Measurements from ENCODE around the gene DNAH17. TPM values are rescaled to one million over a fixed set of nuclear protein-coding genes. Genes with fewer than 3 reads are reported as not detected.

DNAH17 gene
- polyA plus RNA-seq, 3 donors: 0.01 to 0.51 (median 0.11) TPM

GRCh38 chr17:78522031-78522809 lies 55.0 kb downstream of the DNAH17 start:
- WGBS (ENCODE audit: insufficient coverage): 96% methylated on average over 7 of the region's 16 CpGs
- Mint-ChIP-seq H3K27ac (peak overlapping the region in 1 of 7 donors; percentile 22), H3K36me3 (no peaks in the 10 kb centered on the region), H3K9me3 (no peaks in the 10 kb centered on the region), H3K4me3 (no peak overlapping the region), H3K4me1 (no peaks in the 10 kb centered on the region), H3K27me3 (ENCODE audit: low read depth in 3 of 3) (peaks cover 2 to 9% (median 5%) of the 10 kb centered on the region in 3 donors)
- no peak overlapping the region for H3K4me3 ChIP-seq (replicated peaks in 1 of 3; ENCODE audit: low read depth in 2 of 3, low read length in 3 of 3)
- H3K79me2 ChIP-seq (ENCODE audit: insufficient read depth, low read length): no peaks in the 10 kb centered on the region
- no peaks in the 10 kb centered on the region for H4K20me1 ChIP-seq (ENCODE audit: insufficient read depth, low read length)
- no peaks in the 10 kb centered on the region for H3K36me3 ChIP-seq (replicated peaks in 1 of 2; ENCODE audit: control insufficient read depth in 1 of 2, insufficient read depth in 2 of 2, low read length in 2 of 2)
- intact Hi-C loops (cut with micrococcal nuclease): no loop called here
- no peak for TF ChIP-seq CTCF (IDR thresholded peaks at IDR 0.05)
- H3K27me3 ChIP-seq (ENCODE audit: control insufficient read depth in 2 of 2, insufficient read depth in 2 of 2, low read length in 2 of 2): no peaks in the 10 kb centered on the region
- H3K9ac ChIP-seq (ENCODE audit: insufficient read depth, low read length, poor library complexity, severe bottlenecking): no peak overlapping the region
- no peak overlapping the region for H2AFZ ChIP-seq (ENCODE audit: insufficient read depth, low read depth, low read length, poor library complexity, severe bottlenecking)
- H3K9me3 ChIP-seq (replicated peaks in 1 of 2; ENCODE audit: control insufficient read depth in 1 of 2, insufficient read depth in 1 of 2, low read length in 2 of 2): no peaks in the 10 kb centered on the region
- no peak for DNase-seq
- H3K4me2 ChIP-seq (replicated peaks; ENCODE audit: extremely low read depth, low read length, poor library complexity, severe bottlenecking): no peak overlapping the region
- no peak overlapping the region for H3K27ac ChIP-seq (ENCODE audit: low read depth in 1 of 2, low read length in 2 of 2)
- no peaks in the 10 kb centered on the region for H3K4me1 ChIP-seq (ENCODE audit: control insufficient read depth in 1 of 2, insufficient read depth in 2 of 2, low read length in 2 of 2)

- no peak overlapping the region for H3K4me2 ChIP-seq (replicated peaks; ENCODE audit: extremely low read depth, low read length, poor library complexity, severe bottlenecking)
- Mint-ChIP-seq H3K4me3 (no peak overlapping the region), H3K27ac (no peak overlapping the region), H3K9me3 (peaks cover 0 to 2% (median 0%) of the 10 kb centered on the region in 7 donors), H3K4me1 (no peaks in the 10 kb centered on the region), H3K27me3 (ENCODE audit: low read depth in 3 of 3) (peaks cover 0 to 8% (median 5%) of the 10 kb centered on the region in 3 donors), H3K36me3 (no peaks in the 10 kb centered on the region)
- no peak for DNase-seq
- no peaks in the 10 kb centered on the region for H3K9me3 ChIP-seq (replicated peaks in 1 of 2; ENCODE audit: control insufficient read depth in 1 of 2, insufficient read depth in 1 of 2, low read length in 2 of 2)
- no peak overlapping the region for H3K4me3 ChIP-seq (replicated peaks in 1 of 3; ENCODE audit: low read depth in 2 of 3, low read length in 3 of 3)
- no peaks in the 10 kb centered on the region for H3K36me3 ChIP-seq (replicated peaks in 1 of 2; ENCODE audit: control insufficient read depth in 1 of 2, insufficient read depth in 2 of 2, low read length in 2 of 2)
- H2AFZ ChIP-seq (ENCODE audit: insufficient read depth, low read depth, low read length, poor library complexity, severe bottlenecking): no peak overlapping the region
- no peaks in the 10 kb centered on the region for H3K79me2 ChIP-seq (ENCODE audit: insufficient read depth, low read length)
- no peaks in the 10 kb centered on the region for H3K4me1 ChIP-seq (ENCODE audit: control insufficient read depth in 1 of 2, insufficient read depth in 2 of 2, low read length in 2 of 2)
- intact Hi-C loops (cut with micrococcal nuclease): no loop called here
- H3K27me3 ChIP-seq (ENCODE audit: control insufficient read depth in 2 of 2, insufficient read depth in 2 of 2, low read length in 2 of 2): no peaks in the 10 kb centered on the region
- no peak overlapping the region for H3K27ac ChIP-seq (ENCODE audit: low read depth in 1 of 2, low read length in 2 of 2)
- no peak for TF ChIP-seq CTCF (IDR thresholded peaks at IDR 0.05)
- no peak overlapping the region for H3K9ac ChIP-seq (ENCODE audit: insufficient read depth, low read length, poor library complexity, severe bottlenecking)
- 100% methylated on average over 2 of the region's 2 CpGs for WGBS (ENCODE audit: insufficient coverage)
- H4K20me1 ChIP-seq (ENCODE audit: insufficient read depth, low read length): no peaks in the 10 kb centered on the region
Observed at GRCh38 chr17:78517421-78517820, 59.8 kb downstream of the DNAH17 start.

All from CD14-positive monocyte (primary cell).